Measurements from ENCODE around the gene RBM19.
"Not testable (repeated sequence)": the region's sequence is repeated elsewhere in the genome, so short reads cannot be mapped to it uniquely, and the experiment has no call there.

RBM19 gene

GRCh38 chr12:113818833-113819232 is 147.3 kb downstream of the RBM19 start:
- peak; percentile 42; the same call in 1 of the 2 replicates for TF ChIP-seq CTCF (IDR thresholded peaks at IDR 0.05; ENCODE audit: borderline replicate concordance, insufficient read depth, low read depth, low read length)
- no peak overlapping the region for H3K4me3 ChIP-seq (ENCODE audit: low read depth, low read length)

- no peak overlapping the region for H3K4me3 ChIP-seq (ENCODE audit: low read depth, low read length)
- no peak for TF ChIP-seq CTCF (IDR thresholded peaks at IDR 0.05; ENCODE audit: borderline replicate concordance, insufficient read depth, low read depth, low read length)
These were observed 147.8 kb downstream of the RBM19 start for GRCh38 chr12:113818283-113818682.

GRCh38 chr12:113816866-113817265 is 149.3 kb downstream of the RBM19 start:
- no peak for TF ChIP-seq CTCF (IDR thresholded peaks at IDR 0.05; ENCODE audit: borderline replicate concordance, insufficient read depth, low read depth, low read length)

GRCh38 chr12:113815031-113815430 is 151.1 kb downstream of the RBM19 start:
- H3K4me3 ChIP-seq (ENCODE audit: low read depth, low read length), result no peak overlapping the region
- TF ChIP-seq CTCF (IDR thresholded peaks at IDR 0.05; ENCODE audit: borderline replicate concordance, insufficient read depth, low read depth, low read length), result no peak

More at GRCh38 chr12:113816866-113817265, 149.3 kb downstream of the RBM19 start:
- no peak overlapping the region for H3K4me3 ChIP-seq (ENCODE audit: low read depth, low read length)

- H3K4me3 ChIP-seq (ENCODE audit: low read depth, low read length), result no peak overlapping the region
- no peak for TF ChIP-seq CTCF (IDR thresholded peaks at IDR 0.05; ENCODE audit: borderline replicate concordance, insufficient read depth, low read depth, low read length)
These were observed 152.9 kb downstream of the RBM19 start for GRCh38 chr12:113813229-113813541.

GRCh38 chr12:113812411-113813228 is 153.5 kb downstream of the RBM19 start:
- no peak overlapping the region for H3K4me3 ChIP-seq (ENCODE audit: low read depth, low read length)
- TF ChIP-seq CTCF (IDR thresholded peaks at IDR 0.05; ENCODE audit: borderline replicate concordance, insufficient read depth, low read depth, low read length), result no peak

- not testable (repeated sequence) for H3K4me3 ChIP-seq (ENCODE audit: low read depth, low read length)
These were observed 156.5 kb downstream of the RBM19 start for GRCh38 chr12:113809462-113810220.
